DOHH2 (cell line): ENCODE data around the gene SOAT2.

Experiments
- EZH2phosphoT487 ChIP-seq: fragments of 200-600 bp; sonication (generic); IDR thresholded peaks from 2 replicates; pipeline ENCODE4 v1.6.1; 2017; ENCODE audit warnings: borderline replicate concordance, mild to moderate bottlenecking, antibody characterized with exemption, low read length, moderate library complexity, mixed read lengths
- TF ChIP-seq, protein P1 (sequence below): fragments of 200-600 bp; sonication (generic); IDR thresholded peaks from one replicate; pipeline ENCODE4 v1.5.1; 2014; ENCODE audit warnings: antibody characterized with exemption, mild to moderate bottlenecking, low read depth, low read length; ENCODE audit not compliant: poor library complexity, severe bottlenecking

DNA sequence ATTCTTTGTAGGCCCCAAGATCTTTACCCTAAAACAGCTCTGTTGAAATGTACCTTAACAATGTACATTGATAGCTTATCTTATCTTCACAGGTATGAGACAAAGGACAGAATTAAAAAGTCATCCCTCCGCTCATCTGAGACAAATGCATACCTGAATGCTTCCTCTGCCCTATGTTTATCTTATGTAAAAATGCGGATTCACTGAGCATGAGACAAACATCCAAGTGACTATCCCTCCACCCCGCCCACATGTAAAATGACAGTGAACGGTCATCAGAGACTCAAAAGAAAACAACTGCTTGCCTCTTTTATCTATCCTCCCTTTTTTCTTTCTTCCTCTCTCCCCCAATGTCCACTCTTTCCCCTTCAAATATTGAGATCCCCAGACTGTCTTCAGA lies 40.1 kb downstream of the SOAT2 start:
- TF ChIP-seq, protein P1, sequence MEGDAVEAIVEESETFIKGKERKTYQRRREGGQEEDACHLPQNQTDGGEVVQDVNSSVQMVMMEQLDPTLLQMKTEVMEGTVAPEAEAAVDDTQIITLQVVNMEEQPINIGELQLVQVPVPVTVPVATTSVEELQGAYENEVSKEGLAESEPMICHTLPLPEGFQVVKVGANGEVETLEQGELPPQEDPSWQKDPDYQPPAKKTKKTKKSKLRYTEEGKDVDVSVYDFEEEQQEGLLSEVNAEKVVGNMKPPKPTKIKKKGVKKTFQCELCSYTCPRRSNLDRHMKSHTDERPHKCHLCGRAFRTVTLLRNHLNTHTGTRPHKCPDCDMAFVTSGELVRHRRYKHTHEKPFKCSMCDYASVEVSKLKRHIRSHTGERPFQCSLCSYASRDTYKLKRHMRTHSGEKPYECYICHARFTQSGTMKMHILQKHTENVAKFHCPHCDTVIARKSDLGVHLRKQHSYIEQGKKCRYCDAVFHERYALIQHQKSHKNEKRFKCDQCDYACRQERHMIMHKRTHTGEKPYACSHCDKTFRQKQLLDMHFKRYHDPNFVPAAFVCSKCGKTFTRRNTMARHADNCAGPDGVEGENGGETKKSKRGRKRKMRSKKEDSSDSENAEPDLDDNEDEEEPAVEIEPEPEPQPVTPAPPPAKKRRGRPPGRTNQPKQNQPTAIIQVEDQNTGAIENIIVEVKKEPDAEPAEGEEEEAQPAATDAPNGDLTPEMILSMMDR: no peak
- TF ChIP-seq EZH2phosphoT487: no peak
